ENCODE measurements around the gene CIT.
"Not testable (repeated sequence)": the region's sequence is repeated elsewhere in the genome, so short reads cannot be mapped to it uniquely, and the experiment has no call there.

CIT gene
- total RNA-seq, result 5.3 reads per million, percentile 20 among the genes with 10 or more reads in this experiment

GRCh38 chr12:119876761-119877638 lies at the start of gene CIT:
Gene CIT (minus strand): TSS chr12:119877320. CDS start chr12:119876168, 1,152 bp downstream.
- DNase-seq, result peak; percentile 82

DNA sequence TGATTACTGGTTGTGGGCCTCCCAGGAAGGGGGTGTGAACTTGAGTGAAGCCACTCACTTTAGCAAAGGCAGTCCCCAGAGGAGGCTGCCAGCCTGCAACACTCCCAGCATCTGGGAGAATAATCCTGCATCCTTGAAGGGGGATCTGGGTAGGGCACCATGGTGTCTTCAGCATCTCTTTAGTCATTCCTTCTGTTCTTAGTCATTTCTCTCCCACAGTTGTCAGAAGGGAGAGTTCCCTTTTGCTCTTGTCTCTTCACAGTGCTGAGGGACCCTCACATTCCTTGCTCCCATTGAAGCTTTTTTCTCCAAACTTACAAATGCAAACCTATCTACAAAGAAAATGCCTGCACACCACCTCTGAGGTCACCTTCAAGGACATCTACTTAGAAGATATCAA lies 48.1 kb upstream of the CIT start:
- DNase-seq, result no peak

- no peak for DNase-seq
These were observed 42.9 kb upstream of the CIT start for GRCh38 chr12:119920064-119920463.

DNA sequence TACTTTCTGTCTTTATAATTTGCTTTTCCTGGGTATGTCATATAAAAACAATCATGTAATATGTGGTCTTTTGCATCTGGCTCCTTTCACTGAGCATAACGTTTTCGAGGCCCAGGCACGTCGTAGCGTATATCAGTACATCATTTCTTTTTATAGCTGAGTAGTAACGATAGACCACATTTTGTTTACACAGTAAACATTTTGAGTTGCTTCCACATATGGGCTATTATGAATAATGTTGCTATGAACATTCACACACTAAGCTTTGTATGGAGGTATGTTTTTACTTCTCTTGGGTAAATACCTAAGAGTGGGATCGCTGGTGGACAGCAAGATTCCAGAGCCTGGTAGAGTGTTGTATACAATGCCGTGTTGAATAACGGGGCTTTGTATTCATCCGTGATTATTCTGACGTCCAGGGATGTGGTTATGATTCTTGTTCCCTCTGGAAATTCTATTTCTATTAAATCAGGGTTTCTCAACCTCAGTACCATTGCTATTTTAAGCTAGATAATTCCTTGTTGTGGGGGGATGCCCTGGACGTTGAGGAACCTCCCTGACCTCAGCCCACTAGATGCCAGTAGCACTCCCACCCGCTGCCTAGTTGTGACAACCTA lies 38.9 kb upstream of the CIT start:
- DNase-seq, result no peak

DNA sequence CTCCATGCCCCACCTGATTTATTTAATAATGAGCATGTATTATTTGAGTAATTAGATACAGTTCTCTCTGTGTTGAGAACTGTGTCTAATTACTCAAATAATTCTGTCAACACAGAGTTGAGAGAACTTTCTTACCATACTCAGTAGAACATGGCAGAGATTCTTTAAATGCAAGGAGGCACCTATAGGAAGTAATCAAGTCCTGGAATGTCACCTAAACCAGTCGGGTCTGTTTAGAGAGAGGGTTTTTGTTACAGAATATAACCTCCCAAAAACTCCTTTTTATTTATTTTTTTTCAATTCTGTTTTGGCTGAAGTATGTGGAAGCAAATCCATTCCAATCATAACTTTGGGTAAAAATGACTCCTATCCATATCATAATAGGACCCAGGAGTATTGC lies 37.5 kb upstream of the CIT start:
- DNase-seq, result no peak

DNA sequence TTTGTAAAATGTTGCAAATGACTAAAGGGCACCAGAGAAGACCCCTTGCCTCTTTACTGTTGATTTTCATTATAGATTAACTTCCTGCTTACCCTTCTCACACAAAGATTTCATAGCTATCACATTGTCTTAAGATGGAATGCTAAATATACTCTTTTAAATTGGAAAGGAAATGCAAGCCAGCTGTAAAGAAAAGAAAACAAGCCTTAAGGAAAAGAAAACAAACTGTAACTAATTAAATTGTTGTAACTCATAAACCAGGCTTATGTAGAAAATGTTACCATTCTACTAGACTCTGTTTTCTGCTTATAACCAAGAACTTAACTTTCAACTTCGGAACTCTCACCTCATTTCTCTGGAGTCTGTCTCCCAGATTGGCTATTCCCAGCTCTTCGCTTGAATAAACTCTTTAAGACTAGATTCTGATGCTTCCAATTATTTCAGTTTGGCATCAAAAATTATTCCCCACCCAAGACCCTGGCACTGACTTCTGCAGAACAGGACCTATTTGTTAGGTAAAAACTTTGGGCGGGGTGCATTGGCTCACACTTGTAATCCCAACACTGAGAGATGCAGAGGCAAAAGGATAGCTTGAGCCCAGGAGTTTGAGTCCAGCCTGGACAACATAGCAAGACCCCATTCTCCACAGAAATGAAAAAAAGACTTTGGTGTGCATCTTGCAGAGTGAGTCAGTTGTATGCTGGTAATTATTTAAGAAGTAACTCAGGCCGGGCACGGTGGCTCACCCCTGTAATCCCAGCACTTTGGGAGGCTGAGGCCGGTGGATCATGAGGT lies 36.6 kb upstream of the CIT start:
- DNase-seq, result no peak

- no peak for DNase-seq
These were observed 34.1 kb upstream of the CIT start for GRCh38 chr12:119911182-119911581.

DNA sequence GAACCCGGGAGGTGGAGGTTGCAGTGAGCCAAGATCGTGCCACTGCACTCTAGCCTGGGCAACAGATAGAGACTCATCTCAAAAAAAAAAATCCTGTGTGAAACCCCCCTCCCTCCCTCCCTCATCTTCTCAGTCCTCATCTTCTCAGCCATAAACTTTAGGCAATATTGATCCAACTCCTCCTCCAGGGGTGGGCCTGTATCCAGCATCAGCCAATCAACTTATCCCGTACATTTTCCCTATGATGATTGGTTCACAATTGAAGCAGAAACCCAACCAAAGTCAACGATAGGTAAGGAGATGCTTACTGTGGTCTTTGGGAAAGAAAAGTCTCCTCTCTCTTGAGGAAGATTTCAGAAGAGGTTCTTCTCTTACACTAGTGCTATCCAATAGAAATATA lies 33.5 kb upstream of the CIT start:
- no peak for DNase-seq

- peak; percentile 50 for DNase-seq
These were observed 25.0 kb upstream of the CIT start for GRCh38 chr12:119902084-119902509.

DNA sequence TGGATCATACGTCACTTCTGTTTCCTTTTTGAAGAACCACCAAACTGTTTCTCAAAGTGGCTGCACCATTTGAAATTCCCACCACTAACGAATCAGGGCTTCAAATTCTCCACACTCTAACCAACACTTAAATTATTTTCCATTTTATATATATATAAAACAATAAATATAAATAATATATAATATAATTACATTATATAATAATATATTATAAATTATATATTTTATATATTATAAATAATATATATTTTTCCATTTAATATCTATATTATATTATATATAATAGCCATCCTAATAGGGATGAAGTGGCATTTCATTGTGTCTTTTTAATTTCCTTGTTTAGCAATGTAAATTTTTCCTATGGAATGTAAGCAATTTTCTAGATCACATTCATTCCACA lies 24.6 kb upstream of the CIT start:
- no peak for DNase-seq

- no peak for DNase-seq
These were observed 17.8 kb upstream of the CIT start for GRCh38 chr12:119894916-119895315.

DNA sequence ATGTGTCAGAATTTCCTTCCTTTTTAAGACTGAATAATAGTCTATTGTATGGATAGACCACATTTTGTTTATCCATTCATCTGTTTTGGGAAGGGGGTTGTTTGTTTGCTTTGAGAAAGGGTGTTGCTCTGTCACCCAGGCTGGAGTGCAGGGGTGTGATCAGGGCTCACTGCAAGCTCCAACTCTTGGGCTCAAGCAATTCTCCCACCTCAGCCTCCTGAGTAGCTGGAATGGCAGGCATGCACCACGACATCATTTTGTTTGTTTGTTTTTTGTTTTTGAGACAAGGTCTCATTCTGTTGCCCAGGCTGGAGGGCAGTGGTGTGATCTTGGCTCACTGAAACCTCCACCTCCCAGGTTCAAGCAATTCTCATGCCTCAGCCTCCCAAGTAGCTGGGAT lies 15.5 kb upstream of the CIT start:
- not testable (repeated sequence) for DNase-seq

GRCh38 chr12:119885549-119885948 lies 8.4 kb upstream of the CIT start:
- DNase-seq, result no peak

GRCh38 chr12:119883791-119884190 lies 6.7 kb upstream of the CIT start:
- DNase-seq, result not testable (repeated sequence)

- DNase-seq, result no peak
These were observed 6.1 kb upstream of the CIT start for GRCh38 chr12:119883237-119883636.

DNA sequence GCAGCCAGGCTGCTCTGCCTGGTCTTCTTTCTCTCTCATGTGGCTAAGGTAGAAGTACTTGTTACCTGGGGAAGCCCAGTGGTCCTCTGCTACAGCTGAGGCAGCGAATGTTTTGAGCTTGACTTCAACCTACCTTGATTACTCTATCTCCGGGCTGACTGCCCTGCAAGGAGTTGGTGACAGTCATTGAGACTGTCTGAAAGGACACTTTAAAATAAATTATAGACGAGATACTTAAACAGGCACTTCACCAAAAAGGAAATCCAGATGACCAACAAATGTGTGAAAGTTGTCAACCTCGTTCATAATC lies 474 bp upstream of the CIT start:
- no peak for DNase-seq

GRCh38 chr12:119870457-119870856 lies 6.7 kb downstream of the CIT start:
- DNase-seq, result no peak

- no peak for DNase-seq
These were observed 7.4 kb downstream of the CIT start for GRCh38 chr12:119869720-119870119.

- no peak for DNase-seq
These were observed 8.1 kb downstream of the CIT start for GRCh38 chr12:119868992-119869391.

DNA sequence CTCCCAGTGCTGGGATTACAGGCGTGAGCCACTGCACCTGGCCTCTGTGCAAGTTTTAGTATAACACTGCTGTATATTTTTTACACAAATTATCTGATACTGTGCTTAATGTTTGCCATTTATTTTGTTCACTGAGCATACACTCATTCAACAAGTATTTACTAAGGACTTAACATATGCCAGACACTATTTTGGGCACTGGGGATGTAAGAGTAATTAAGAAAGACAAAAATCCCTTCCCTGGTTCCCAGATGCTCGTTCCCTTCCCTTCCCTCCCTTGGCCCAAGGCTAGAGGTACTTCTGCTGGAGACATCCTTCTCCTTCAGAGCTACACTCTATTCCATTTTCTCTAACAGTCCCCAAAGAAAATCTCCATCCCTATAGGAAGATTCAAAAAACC lies 12.5 kb downstream of the CIT start:
- DNase-seq, result no peak

GRCh38 chr12:119859241-119859640 lies 17.9 kb downstream of the CIT start:
- DNase-seq, result no peak

DNA sequence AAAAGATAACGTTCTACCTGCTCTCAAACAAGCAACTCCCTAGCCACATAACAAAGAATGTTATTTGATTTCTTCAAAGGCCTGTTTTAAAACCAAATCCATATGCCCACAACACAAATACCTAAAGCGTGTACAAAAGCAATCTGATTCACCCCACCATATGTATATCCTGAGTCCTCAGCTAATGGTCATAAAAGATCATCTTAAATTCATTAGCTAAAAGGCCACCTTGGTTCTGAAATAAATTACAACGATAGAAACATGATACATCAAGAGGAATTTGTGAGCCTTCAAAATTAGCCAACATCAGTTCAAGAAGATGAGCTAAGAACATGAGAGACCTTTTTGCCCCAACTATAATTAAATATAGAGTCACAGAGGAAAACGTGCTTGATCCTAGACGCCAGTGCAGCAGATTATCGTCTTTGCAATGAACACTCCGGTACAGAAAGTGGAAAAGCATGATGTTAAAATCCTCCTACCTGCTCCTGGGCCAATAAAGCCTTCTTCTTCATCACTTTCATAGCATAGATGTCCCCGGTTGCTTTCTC lies 20.0 kb downstream of the CIT start:
- DNase-seq, result no peak

DNA sequence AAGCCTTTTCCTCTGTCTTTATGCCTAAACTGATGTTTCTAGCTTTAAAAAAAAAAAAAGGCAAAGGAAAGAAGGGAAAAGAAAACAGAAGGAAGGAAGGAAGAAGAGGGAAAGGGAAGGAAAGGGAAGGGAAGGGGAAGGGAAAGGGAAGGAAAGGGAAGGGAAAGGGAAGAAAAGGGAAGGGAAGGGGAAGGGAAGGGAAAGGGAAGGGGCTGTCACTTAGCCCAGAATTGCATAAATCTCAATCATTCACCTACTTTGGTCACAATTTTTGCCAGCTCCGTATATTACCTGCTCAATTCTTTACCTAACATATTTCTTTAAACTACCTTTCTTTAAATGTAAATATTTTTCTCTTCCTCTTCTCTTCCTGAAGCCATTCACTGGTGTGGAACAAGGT lies 26.8 kb downstream of the CIT start:
- no peak for DNase-seq

Measured in effector CD4-positive, alpha-beta T cell (primary cell).